Cortex of kidney (tissue), 1 donor: ENCODE measurements around the gene NEK9.
"Not testable (repeated sequence)": the region's sequence is repeated elsewhere in the genome, so short reads cannot be mapped to it uniquely, and the experiment has no call there.

Source experiments
- DNase-seq: peaks from one replicate; lab custom pipeline; 2025; lab: John Stamatoyannopoulos, UW

Gene NEK9

GRCh38 chr14:75143761-75144527 lies 17.1 kb upstream of the NEK9 start:
- DNase-seq, result no peak

DNA sequence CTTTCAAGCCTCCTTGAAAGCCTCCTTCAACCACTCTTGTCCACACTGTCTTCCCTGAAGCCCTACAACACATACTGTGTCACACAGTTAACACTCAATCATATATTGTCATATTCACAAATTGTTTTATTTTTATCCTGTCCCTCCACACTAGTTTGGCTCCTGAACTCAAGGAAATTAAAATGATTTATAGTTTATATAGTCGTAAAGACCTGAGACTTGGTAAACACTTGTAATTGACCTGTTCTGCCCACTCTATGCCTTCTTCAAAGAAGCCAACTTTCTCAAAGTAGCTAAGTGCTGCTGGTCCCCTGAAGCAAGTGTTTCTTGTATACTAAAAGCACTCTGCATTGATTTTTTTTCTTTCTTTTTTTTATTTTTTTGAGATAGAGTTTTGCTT lies 15.6 kb upstream of the NEK9 start:
- no peak for DNase-seq

DNA sequence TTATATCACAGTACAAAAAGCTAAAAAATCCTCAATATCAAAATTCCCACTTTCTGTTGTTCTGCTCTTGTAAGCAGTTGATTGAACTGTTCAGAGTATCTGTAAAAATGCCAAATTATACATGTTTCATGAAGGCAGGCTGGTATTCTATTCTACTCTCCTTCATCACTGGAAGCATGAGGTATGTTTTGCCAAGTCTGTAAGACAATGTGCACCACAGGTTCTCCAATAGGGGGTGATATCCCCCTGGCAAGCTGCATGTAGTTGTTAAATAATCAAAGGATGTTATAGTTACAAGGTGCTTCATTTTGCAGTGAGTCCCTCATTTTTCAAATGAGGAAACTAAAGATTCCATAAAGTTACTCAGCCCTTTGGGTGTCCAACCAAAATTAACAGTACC lies 15.1 kb upstream of the NEK9 start:
- no peak for DNase-seq

DNA sequence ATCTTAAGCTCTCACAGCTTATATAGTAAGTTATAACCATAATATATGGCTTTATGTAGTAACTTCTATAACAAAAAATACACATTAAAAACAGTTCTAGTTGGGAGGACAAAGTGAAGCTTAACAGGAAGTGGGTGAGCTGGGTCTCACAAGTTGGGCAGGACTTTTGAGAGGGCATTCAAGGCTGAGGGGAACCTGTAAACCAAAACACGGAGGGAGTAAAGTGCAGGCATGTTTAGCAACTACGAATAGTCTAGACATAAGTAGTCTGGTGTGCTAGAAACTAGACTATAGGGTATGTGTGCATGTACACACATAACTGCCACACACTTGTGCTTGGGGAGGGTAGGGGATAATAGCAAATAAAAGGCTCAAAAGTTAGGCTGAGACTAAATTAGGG lies 14.2 kb upstream of the NEK9 start:
- no peak for DNase-seq

- no peak for DNase-seq
Observed at GRCh38 chr14:75140620-75141019, 13.8 kb upstream of the NEK9 start.

DNA sequence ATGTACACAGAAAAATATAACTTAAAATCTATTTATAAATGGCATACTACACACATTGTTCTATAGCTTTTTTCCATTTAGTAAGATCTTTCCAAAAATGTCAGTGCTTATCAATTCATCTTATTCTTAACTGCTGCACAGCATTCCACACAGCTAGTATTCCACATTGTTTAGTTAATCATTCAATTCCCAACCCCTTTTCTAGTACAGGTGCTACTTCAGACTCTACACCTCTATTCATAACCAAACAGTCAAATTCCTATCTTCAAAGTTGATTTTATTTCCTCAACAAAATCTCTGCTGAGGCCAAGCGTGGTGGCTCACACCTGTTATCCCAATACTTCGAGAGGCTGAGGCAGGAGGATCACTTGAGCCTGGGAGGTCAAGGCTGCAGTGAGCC lies 12.3 kb upstream of the NEK9 start:
- DNase-seq, result no peak

DNA sequence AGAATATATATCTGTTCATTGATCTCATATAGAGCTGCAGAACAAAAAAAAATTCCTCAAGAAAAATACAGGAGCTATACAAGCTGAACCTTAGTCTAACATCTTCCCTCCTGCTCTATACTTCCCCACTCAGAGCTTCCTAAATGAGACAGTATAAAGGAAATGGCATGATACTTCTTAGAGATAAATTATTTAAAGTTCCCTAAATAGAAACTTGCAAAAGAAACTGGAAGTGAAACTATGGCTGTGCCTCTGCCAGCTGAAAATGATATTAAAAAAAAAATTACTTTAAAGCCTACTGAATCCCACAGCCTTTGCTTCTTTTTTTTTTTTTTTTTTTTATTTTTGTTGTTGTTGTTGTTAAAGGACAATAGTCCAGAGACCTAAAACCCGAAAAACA lies 11.6 kb upstream of the NEK9 start:
- DNase-seq, result no peak

GRCh38 chr14:75134644-75135043 lies 7.8 kb upstream of the NEK9 start:
- DNase-seq, result no peak

- DNase-seq, result no peak
Observed at GRCh38 chr14:75133597-75133996, 6.7 kb upstream of the NEK9 start.

- DNase-seq, result no peak
Observed at GRCh38 chr14:75132382-75133086, 5.7 kb upstream of the NEK9 start.

- no peak for DNase-seq
Observed at GRCh38 chr14:75128596-75128990, 1.7 kb upstream of the NEK9 start.

DNA sequence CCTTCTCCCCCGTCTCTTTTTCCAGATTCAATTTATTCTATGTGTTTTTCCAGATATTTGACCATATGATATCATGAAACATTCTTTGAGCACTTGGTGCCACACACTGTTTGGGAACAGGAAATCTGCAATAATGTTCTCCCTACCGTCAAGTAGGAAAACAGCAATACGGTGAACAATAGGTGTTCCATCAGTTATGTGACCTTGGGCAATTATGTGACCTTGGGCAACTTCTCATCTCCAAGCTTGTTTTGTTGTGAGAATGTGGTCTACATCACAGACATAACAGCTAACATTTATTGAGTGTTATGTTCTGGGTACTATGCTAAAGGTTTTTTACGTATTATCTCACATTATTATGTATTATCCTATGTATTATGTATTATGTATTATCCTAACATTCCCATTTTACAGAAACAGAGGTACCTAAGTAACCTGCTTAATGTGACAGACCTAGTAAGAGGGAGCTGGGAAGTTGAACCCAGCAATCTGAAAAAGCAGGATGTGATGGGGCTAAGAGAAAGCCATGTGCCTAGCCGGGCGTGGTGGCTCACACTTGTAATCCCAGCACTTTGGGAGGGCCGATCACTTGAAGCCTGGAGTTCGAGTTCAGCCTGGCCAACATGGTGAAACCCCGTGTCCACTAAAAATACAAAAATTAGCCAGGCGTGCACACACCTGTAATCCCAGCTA lies 1.2 kb upstream of the NEK9 start:
- DNase-seq, result no peak

DNA sequence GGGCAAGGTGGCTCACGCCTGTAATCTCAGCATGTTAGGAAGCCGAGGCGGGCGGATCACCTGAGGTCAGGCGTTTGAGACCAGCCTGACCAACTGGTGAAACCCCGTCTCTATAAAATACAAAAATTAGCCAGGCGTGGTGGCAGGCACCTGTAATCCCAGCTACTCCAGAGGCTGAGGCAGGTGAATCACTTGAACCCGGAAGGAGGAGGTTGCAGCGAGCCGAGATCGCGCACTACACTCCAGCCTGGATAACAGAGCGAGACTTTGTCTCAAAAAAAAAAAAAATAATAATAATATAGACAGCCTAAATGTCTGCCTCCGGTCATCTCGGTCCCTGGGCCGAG lies 599 bp upstream of the NEK9 start:
- DNase-seq, result not testable (repeated sequence)

DNA sequence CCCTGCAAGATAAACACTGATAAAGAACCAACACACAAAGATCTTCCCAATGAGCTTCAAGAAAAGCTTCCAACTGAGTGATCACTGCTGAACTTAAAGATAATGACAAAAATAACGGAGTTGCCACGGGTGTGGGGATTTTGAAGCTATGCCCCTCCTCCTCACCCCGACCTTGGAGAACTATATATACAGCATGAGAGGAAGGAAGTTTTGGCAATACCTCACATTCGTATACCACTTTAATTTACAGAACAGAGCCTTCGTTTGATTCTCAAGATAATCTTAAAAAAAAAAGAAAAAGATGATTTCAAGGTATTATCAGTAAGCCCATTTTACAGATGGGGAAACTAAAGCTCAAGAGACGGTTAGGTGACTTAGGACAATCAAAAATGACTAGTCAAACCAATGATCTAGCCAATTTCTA lies 715 bp downstream of the NEK9 start:
- DNase-seq, result no peak

- DNase-seq, result no peak
Observed at GRCh38 chr14:75125617-75126016, 1.2 kb downstream of the NEK9 start.

GRCh38 chr14:75123991-75124390 lies 2.9 kb downstream of the NEK9 start:
- DNase-seq, result no peak

GRCh38 chr14:75121552-75121951 lies 5.3 kb downstream of the NEK9 start:
- DNase-seq, result no peak

DNA sequence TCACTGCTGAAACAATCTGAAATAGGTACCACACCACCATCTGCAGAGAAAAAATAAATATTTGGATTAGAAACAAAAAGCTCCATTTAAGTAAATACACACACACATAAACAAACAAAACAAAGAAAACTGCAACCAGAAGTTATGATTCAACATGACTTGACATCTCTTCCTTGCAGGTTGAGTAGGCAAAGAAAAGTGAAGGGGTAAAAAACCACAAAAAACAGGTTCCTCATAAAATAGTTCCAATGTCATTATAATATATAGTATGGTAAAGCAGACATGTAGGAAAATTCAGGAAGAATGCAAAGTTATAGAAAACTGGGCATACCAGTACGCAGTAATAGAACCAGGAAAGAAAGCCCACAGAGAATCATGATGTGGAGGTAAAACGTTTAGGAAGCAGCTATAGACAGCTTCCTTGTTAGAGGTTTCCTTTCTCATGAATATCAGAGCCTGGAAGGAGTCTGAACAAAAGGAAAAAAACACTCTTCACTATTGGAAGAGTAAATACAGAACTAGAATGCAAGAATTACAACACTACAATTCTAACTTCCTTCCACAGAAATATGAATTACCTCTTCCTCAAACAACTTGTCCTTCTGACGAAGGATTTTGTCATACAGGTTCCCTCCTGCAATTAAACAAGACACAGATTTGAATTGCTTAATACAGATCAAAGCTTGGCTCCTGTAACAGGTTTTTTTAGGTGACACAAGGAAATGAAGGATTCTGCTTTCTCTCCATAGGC lies 6.1 kb downstream of the NEK9 start:
- no peak for DNase-seq

GRCh38 chr14:75119056-75119455 lies 7.8 kb downstream of the NEK9 start:
- no peak for DNase-seq

- no peak for DNase-seq
Observed at GRCh38 chr14:75113932-75114539, 12.8 kb downstream of the NEK9 start.

DNA sequence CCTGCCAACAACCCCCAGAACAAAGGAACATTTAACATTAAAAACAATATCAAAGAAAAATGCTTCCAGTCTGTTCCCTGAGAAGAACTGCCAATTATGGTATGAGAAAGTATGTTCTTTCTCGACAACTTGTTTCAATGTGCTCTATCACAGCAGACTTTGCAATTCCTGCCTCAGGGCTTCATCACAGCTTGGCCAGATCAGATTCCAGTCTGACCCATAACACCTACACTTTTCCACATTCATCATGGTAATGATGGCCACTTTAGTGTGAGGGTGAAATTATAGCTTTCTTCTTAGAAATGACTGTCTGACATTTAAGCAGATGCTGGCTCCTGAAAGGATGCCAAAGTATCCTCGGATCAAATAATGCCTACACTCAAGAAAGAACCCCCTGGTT lies 17.0 kb downstream of the NEK9 start:
- no peak for DNase-seq

DNA sequence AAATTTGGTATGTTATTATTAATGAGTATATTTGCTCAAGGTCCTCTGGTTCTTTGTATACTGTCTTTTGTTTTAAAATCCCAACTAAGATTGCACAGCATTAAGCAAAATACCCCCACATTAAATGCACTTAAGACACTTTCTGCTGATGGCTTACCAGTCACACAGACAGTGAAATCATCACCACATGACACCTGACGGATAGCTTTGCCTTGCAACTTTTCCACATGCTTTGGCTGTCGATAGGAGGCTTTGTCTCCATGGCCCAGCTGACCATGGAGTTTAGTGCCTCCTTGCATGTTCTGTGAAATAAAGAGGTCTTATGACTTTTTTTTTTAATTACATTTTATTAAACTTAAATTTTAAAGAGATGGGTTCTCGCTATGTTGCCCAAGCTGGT lies 19.7 kb downstream of the NEK9 start:
- no peak for DNase-seq
